ENCODE results near the gene EEF1E1.

- TF ChIP-seq CTCF (IDR thresholded peaks at IDR 0.05) (no peak), ZFX (IDR thresholded peaks at IDR 0.05; ENCODE audit: borderline replicate concordance) (no peak)
These were observed 19.1 kb downstream of the EEF1E1 start for GRCh38 chr6:8082954-8083858.
